Activated CD8-positive, alpha-beta T cell treated with anti-CD3 and anti-CD28 coated beads for 36 hours (primary cell): ENCODE data around the gene KDM5A. TPM values are rescaled to one million over a fixed set of nuclear protein-coding genes. Genes with fewer than 3 reads are reported as not detected.
"Not testable (repeated sequence)": the region's sequence is repeated elsewhere in the genome, so short reads cannot be mapped to it uniquely, and the experiment has no call there.

ENCODE experiments used
- ATAC-seq: fragments of 200-7000 bp; cut with Tn5 transposase; one replicate; pipeline ENCODE4 v1.10.0; 2021; ENCODE audit warnings: mild to moderate bottlenecking, moderate library complexity
- CTCF ChIA-PET: fragments of 350-600 bp; sonication (Branson Sonifier 250); formaldehyde crosslinking; loops from one replicate; lab custom pipeline; 2021; ENCODE audit warnings: antibody characterized with exemption; lab: Charles Lee
- POLR2A ChIA-PET: fragments of 350-600 bp; sonication (Branson Sonifier 250); formaldehyde crosslinking; loops from one replicate; lab custom pipeline; 2021; ENCODE audit warnings: antibody characterized with exemption; lab: Charles Lee
- DNase-seq: peaks from one replicate; pipeline ENCODE4 v3.0.0-alpha.2; 2020
- H3K27ac Mint-ChIP-seq: one replicate; pipeline ENCODE4 v1.8.0; 2021; ENCODE audit warnings: mild to moderate bottlenecking, mixed read lengths
- H3K27me3 Mint-ChIP-seq: one replicate; pipeline ENCODE4 v1.8.0; 2021; ENCODE audit warnings: mixed read lengths
- H3K36me3 Mint-ChIP-seq: one replicate; pipeline ENCODE4 v1.8.0; 2021; ENCODE audit warnings: low read depth, mixed read lengths
- H3K4me1 Mint-ChIP-seq: one replicate; pipeline ENCODE4 v1.8.0; 2021; ENCODE audit warnings: low read depth, mixed read lengths
- H3K4me3 Mint-ChIP-seq: one replicate; pipeline ENCODE4 v1.8.0; 2021; ENCODE audit warnings: mild to moderate bottlenecking, moderate library complexity, mixed read lengths
- H3K9me3 Mint-ChIP-seq: one replicate; pipeline ENCODE4 v1.8.0; 2021; ENCODE audit warnings: mixed read lengths
- CTCF ChIP-seq: fragments of 200-600 bp; IDR thresholded peaks from one replicate; pipeline ENCODE4 v1.8.0; 2022; ENCODE audit warnings: antibody characterized with exemption, mild to moderate bottlenecking
- intact Hi-C: fragments of 100-400 bp; cut with micrococcal nuclease; formaldehyde crosslinking; loops from one replicate; pipeline ENCODE4 v1.10.0; 2022
- total RNA-seq, 2 experiments: library from RNA; stranded (reverse); gene quantifications; one replicate each; pipeline ENCODE4 v1.2.3, GENCODE V29; 2021

The KDM5A gene
- total RNA-seq, 2 experiments from 2014 or later, result 60.0 to 68.9 TPM

GRCh38 chr12:388012-388411 is 1.1 kb downstream of the KDM5A start:
- intact Hi-C loops, result no loop called here
- Mint-ChIP-seq H3K27me3 (no peaks in the 10 kb centered on the region), H3K9me3 (no peaks in the 10 kb centered on the region), H3K36me3 (peaks cover 18% of the 10 kb centered on the region), H3K4me1 (peaks cover 24% of the 10 kb centered on the region), H3K4me3 (peak overlapping the region; percentile 76), H3K27ac (peak overlapping the region; percentile 99)
- ATAC-seq (no peak), DNase-seq (no peak)
- ChIA-PET POLR2A (interaction anchor here (0.7 to 3.9 kb wide), 6 partner anchors 10 to 365 kb away, joined by 3 to 38 read pairs (median 4); partner anchors contain the start of genes CCDC77 and WNK1), CTCF (interaction anchor here (3.5 kb wide), 1 partner anchor 13 kb away, joined by 21 read pairs; the partner anchor contains the start of gene CCDC77)
- TF ChIP-seq CTCF, result no peak

GRCh38 chr12:386651-387050 is 2.5 kb downstream of the KDM5A start:
- Mint-ChIP-seq H3K36me3 (peaks cover 24% of the 10 kb centered on the region), H3K27me3 (no peaks in the 10 kb centered on the region), H3K4me1 (peaks cover 24% of the 10 kb centered on the region), H3K27ac (no peak overlapping the region), H3K9me3 (no peaks in the 10 kb centered on the region), H3K4me3 (peak overlapping the region; percentile 76)
- ChIA-PET POLR2A (interaction anchor here (0.9 kb wide), 1 partner anchor 16 kb away, joined by 4 read pairs; no protein-coding TSS in a partner anchor), CTCF (interaction anchor here (1.4 to 1.7 kb wide), 2 partner anchors 9 to 56 kb away, joined by 3 to 4 read pairs; no protein-coding TSS in a partner anchor)
- DNase-seq (no peak), ATAC-seq (no peak)
- no peak for TF ChIP-seq CTCF
- intact Hi-C loops, result no loop called here

- H3K27me3 Mint-ChIP-seq, intact Hi-C loops, POLR2A ChIA-PET, H3K4me1 Mint-ChIP-seq, H3K4me3 Mint-ChIP-seq, DNase-seq, H3K27ac Mint-ChIP-seq, CTCF ChIA-PET, ATAC-seq: not testable (repeated sequence)
- Mint-ChIP-seq H3K36me3 (peaks cover 72% of the 10 kb centered on the region), H3K9me3 (peaks cover 11% of the 10 kb centered on the region)
Observed at GRCh38 chr12:370739-371485, 18.2 kb downstream of the KDM5A start.

GRCh38 chr12:367972-368371 is 21.1 kb downstream of the KDM5A start:
- DNase-seq (no peak), ATAC-seq (no peak)
- H3K4me3 Mint-ChIP-seq, result no peak overlapping the region
- CTCF ChIA-PET, result no interaction called here
- H3K27ac Mint-ChIP-seq, result no peak overlapping the region
- peaks cover 70% of the 10 kb centered on the region for H3K36me3 Mint-ChIP-seq
- TF ChIP-seq CTCF, result no peak
- H3K9me3 Mint-ChIP-seq, result peaks cover 10% of the 10 kb centered on the region
- H3K4me1 Mint-ChIP-seq, result peaks cover 4% of the 10 kb centered on the region
- POLR2A ChIA-PET, result interaction anchor here (0.6 kb wide), 1 partner anchor 24 kb away, joined by 4 read pairs; no protein-coding TSS in a partner anchor
- intact Hi-C loops, result no loop called here
- H3K27me3 Mint-ChIP-seq, result no peaks in the 10 kb centered on the region

- Mint-ChIP-seq H3K27me3 (no peaks in the 10 kb centered on the region), H3K36me3 (peaks cover 72% of the 10 kb centered on the region), H3K4me3 (no peak overlapping the region), H3K4me1 (peaks cover 4% of the 10 kb centered on the region), H3K27ac (no peak overlapping the region), H3K9me3 (peaks cover 7% of the 10 kb centered on the region)
- no peak for TF ChIP-seq CTCF
- ATAC-seq, result no peak
- intact Hi-C loops, result no loop called here
- DNase-seq, result no peak
- ChIA-PET CTCF (no interaction called here), POLR2A (no interaction called here)
Observed at GRCh38 chr12:366820-367219, 22.3 kb downstream of the KDM5A start.
